IMR-90 (cell line): ENCODE results near the gene DHX34. TPM values are rescaled to one million over a fixed set of nuclear protein-coding genes. Genes with fewer than 3 reads are reported as not detected.

Source experiments
- ATAC-seq: fragments of 200-7000 bp; cut with Tn5 transposase; 2 replicates; pipeline ENCODE4 v1.9.1; 2020; ENCODE audit warnings: low read depth, mild to moderate bottlenecking, moderate library complexity
- BruUV-seq: library from RNA; stranded (reverse); fragments of 400-500 nt; replicated peaks from 2 replicates; lab custom pipeline; 2021; lab: Mats Ljungman, UMichigan
- CTCF ChIA-PET: fragments of 300-600 bp; formaldehyde crosslinking; extraction: SDS; loops from one replicate; lab custom pipeline; 2021; ENCODE audit warnings: antibody characterized with exemption; lab: Yijun Ruan, JAX
- POLR2A ChIA-PET: fragments of 300-600 bp; sonication (Branson Sonifier 250); formaldehyde crosslinking; loops from one replicate; lab custom pipeline; 2022; ENCODE audit warnings: antibody characterized with exemption; ENCODE audit not compliant: unreplicated experiment; lab: Charles Lee
- DNase-seq: peaks from one replicate; pipeline ENCODE4 v3.0.0; 2013
- H2AFZ ChIP-seq: replicated peaks from 2 replicates; pipeline ENCODE3; 2013; ENCODE audit warnings: low read length, mild to moderate bottlenecking; ENCODE audit not compliant: poor library complexity
- H2AK5ac ChIP-seq: 2 replicates; pipeline ENCODE4 v1.6.1; 2013; ENCODE audit warnings: low read depth, low read length, inconsistent platforms
- H2AK9ac ChIP-seq: replicated peaks from 2 replicates; pipeline ENCODE3; 2013; ENCODE audit warnings: mild to moderate bottlenecking, low read depth, low read length, moderate library complexity; ENCODE audit not compliant: poor library complexity
- H2BK120ac ChIP-seq: 2 replicates; pipeline ENCODE4 v1.6.1; 2013; ENCODE audit warnings: low read depth, low read length, inconsistent platforms
- H2BK15ac ChIP-seq: 3 replicates; pipeline ENCODE4 v1.6.1; 2013; ENCODE audit warnings: low read depth, low read length, inconsistent platforms
- H2BK20ac ChIP-seq: 2 replicates; pipeline ENCODE4 v1.6.1; 2013; ENCODE audit warnings: low read depth, mild to moderate bottlenecking, inconsistent platforms, low read length, moderate library complexity
- H2BK5ac ChIP-seq: 2 replicates; pipeline ENCODE4 v1.6.1; 2013; ENCODE audit warnings: mild to moderate bottlenecking, low read depth, low read length, inconsistent platforms; ENCODE audit not compliant: poor library complexity, severe bottlenecking
- H3K14ac ChIP-seq: replicated peaks from 2 replicates; pipeline ENCODE4 v1.6.1; 2013; ENCODE audit warnings: low read depth, low read length, inconsistent platforms
- H3K18ac ChIP-seq: 2 replicates; pipeline ENCODE4 v1.6.1; 2013; ENCODE audit warnings: low read depth, low read length, control low read depth
- H3K23ac ChIP-seq: 2 replicates; pipeline ENCODE4 v1.6.1; 2013; ENCODE audit warnings: low read depth, low read length, inconsistent platforms
- H3K27ac ChIP-seq: 2 replicates; pipeline ENCODE4 v1.5.1; 2013; ENCODE audit warnings: mild to moderate bottlenecking, control low read depth, low read length; ENCODE audit not compliant: insufficient read depth
- H3K27me3 ChIP-seq: 2 replicates; pipeline ENCODE4 v1.6.1; 2013; ENCODE audit warnings: low read length; ENCODE audit not compliant: control insufficient read depth, insufficient read depth
- H3K36me3 ChIP-seq: 2 replicates; pipeline ENCODE4 v1.6.1; 2013; ENCODE audit warnings: low read length, mixed read lengths; ENCODE audit not compliant: control insufficient read depth, insufficient read depth
- H3K4ac ChIP-seq: 2 replicates; pipeline ENCODE4 v1.6.1; 2013; ENCODE audit warnings: low read depth, low read length, inconsistent platforms
- H3K4me1 ChIP-seq: 2 replicates; pipeline ENCODE4 v1.6.1; 2013; ENCODE audit warnings: low read length, mixed read lengths; ENCODE audit not compliant: control insufficient read depth, insufficient read depth
- H3K4me2 ChIP-seq: 2 replicates; pipeline ENCODE4 v1.6.1; 2013; ENCODE audit warnings: low read depth, mild to moderate bottlenecking, control low read depth, low read length, moderate library complexity
- H3K4me3 ChIP-seq: 2 replicates; pipeline ENCODE4 v1.5.1; 2013; ENCODE audit warnings: low read depth, mild to moderate bottlenecking, control low read depth, low read length, moderate library complexity; ENCODE audit not compliant: insufficient read depth
- H3K56ac ChIP-seq: 2 replicates; pipeline ENCODE4 v1.6.1; 2013; ENCODE audit warnings: low read length, inconsistent platforms; ENCODE audit not compliant: insufficient read depth; ENCODE audit errors: extremely low read depth
- H3K79me1 ChIP-seq, 2 experiments: 2 replicates each; pipeline ENCODE4 v1.6.1; 2013; ENCODE audit warnings: low read length in 2 of 2, inconsistent platforms in 1 of 2, low read depth in 1 of 2
- H3K9ac ChIP-seq: 2 replicates; pipeline ENCODE4 v1.6.1; 2013; ENCODE audit warnings: low read depth, low read length, control low read depth
- H3K9me1 ChIP-seq: 2 replicates; pipeline ENCODE4 v1.6.1; 2013; ENCODE audit warnings: low read length, inconsistent platforms; ENCODE audit not compliant: insufficient read depth
- H3K9me3 ChIP-seq: 2 replicates; pipeline ENCODE4 v1.6.1; 2013; ENCODE audit warnings: low read length; ENCODE audit not compliant: control insufficient read depth, insufficient read depth
- H4K20me1 ChIP-seq: 2 replicates; pipeline ENCODE4 v1.6.1; 2013; ENCODE audit warnings: low read length, inconsistent platforms; ENCODE audit not compliant: insufficient read depth
- H4K5ac ChIP-seq: 2 replicates; pipeline ENCODE4 v1.6.1; 2013; ENCODE audit warnings: mild to moderate bottlenecking, low read depth, low read length, control low read depth
- H4K8ac ChIP-seq, 2 experiments: 2 replicates each; pipeline ENCODE4 v1.6.1; 2013; ENCODE audit warnings: low read depth in 2 of 2, low read length in 2 of 2, control low read depth in 1 of 2, inconsistent platforms in 1 of 2
- H4K91ac ChIP-seq: 2 replicates; pipeline ENCODE4 v1.6.1; 2013; ENCODE audit warnings: low read depth, low read length, inconsistent platforms; ENCODE audit not compliant: insufficient read depth
- CEBPB ChIP-seq: IDR thresholded peaks from 2 replicates; pipeline ENCODE4 v1.6.1; 2012; ENCODE audit warnings: low read depth, low read length, improper control_type of control experiment
- FOS ChIP-seq: fragments of 150-350 bp; IDR thresholded peaks from 2 replicates; pipeline ENCODE4 v1.6.1; 2016; ENCODE audit warnings: low read depth, low read length
- MAZ ChIP-seq: IDR thresholded peaks from 2 replicates; pipeline ENCODE4 v1.6.1; 2012; ENCODE audit warnings: low read depth, mild to moderate bottlenecking, low read length, improper control_type of control experiment, moderate library complexity, borderline replicate concordance
- POLR2A ChIP-seq: IDR thresholded peaks from 2 replicates; pipeline ENCODE4 v1.6.1; 2012; ENCODE audit warnings: mild to moderate bottlenecking, low read depth, low read length
- RAD21 ChIP-seq: IDR thresholded peaks from 2 replicates; pipeline ENCODE4 v1.6.1; 2012; ENCODE audit warnings: low read length, improper control_type of control experiment
- RCOR1 ChIP-seq: IDR thresholded peaks from 2 replicates; pipeline ENCODE4 v1.6.1; 2012; ENCODE audit warnings: mild to moderate bottlenecking, low read length, improper control_type of control experiment; ENCODE audit not compliant: insufficient replicate concordance
- SMC3 ChIP-seq: fragments of 150-350 bp; IDR thresholded peaks from 2 replicates; pipeline ENCODE4 v1.6.1; 2016; ENCODE audit warnings: low read depth, mild to moderate bottlenecking, antibody characterized with exemption, low read length, moderate library complexity
- WGBS, 2 experiments: methylation state at CpG; one replicate each; pipeline versions ENCODE4 v1.1.5 to v1.1.7; 2013; ENCODE audit warnings: missing lambda C conversion rate in 2 of 2; ENCODE audit not compliant: insufficient read length in 1 of 2; ENCODE audit errors: extremely low coverage in 2 of 2; 5-methylcytosine and 5-hydroxymethylcytosine counted together
- dilution Hi-C: fragments of 300-500 bp; cut with HindIII; formaldehyde crosslinking; loops from one replicate; pipeline ENCODE4 v1.14.3; 2018; ENCODE audit warnings: low sequenced_read_pairs; ENCODE audit not compliant: unreplicated experiment
- in situ Hi-C: fragments of 300-500 bp; cut with MboI; formaldehyde crosslinking; loops from 3 replicates; pipeline ENCODE4 v1.14.3; 2019; ENCODE audit warnings: low sequenced_read_pairs, inconsistent platforms, mixed read lengths
- intact Hi-C: fragments of 100-400 bp; cut with micrococcal nuclease; formaldehyde crosslinking; loops from 2 replicates; pipeline ENCODE4 v1.10.0; 2022
- polyA plus RNA-seq, 3 experiments: library from polyadenylated mRNA; depleted of rRNA; stranded (reverse); fragments of >200 nt; gene quantifications; 2 replicates each; pipeline ENCODE4 v1.2.3, GENCODE V29; 2012; ENCODE audit warnings: low replicate concordance in 1 of 3
- total RNA-seq: library from RNA; depleted of rRNA; stranded (reverse); fragments of >200 nt; gene quantifications from 2 replicates; pipeline ENCODE4 v1.2.3, GENCODE V29; 2012
- TF ChIP-seq, protein P1 (sequence below): conservative IDR thresholded peaks from 2 replicates; pipeline ENCODE4 v1.5.1; 2012; ENCODE audit warnings: mild to moderate bottlenecking, low read depth, low read length, improper control_type of control experiment
- TF ChIP-seq, protein P2 (sequence below): fragments of 150-350 bp; IDR thresholded peaks from 2 replicates; pipeline ENCODE4 v1.6.1; 2016; ENCODE audit warnings: low read depth, mild to moderate bottlenecking, low read length, moderate library complexity, borderline replicate concordance

The DHX34 gene
- total and polyA plus RNA-seq, 2 of the 4 experiments (the other 2 are of a cell fraction) = 4.5 to 13.7 TPM

DNA sequence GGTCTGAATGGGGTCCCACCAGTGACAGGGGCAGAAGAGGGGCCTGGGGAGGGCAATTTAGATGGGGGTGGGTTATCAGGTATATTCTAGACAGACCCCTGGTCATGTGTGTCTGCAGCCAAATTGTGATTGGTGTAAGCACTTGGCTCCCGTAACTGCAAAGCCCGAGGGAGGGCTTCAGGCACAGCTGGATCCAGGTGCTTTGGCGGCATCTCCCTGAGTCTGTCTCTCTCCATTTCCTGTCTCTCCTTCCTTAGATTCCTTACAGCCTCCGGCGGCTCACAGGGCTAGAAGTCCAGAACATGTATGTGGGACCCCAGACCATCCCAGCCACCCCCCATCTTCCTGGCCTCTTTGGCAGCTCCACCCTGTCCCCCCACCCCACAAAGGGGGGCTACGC is 31.4 kb downstream of the DHX34 start:
- intact Hi-C loops (no loop called here), dilution Hi-C loops (no loop called here), in situ Hi-C loops (no loop called here)
- Histone ChIP-seq H3K9me1 (no peaks in the 10 kb centered on the region), H3K23ac (no peak overlapping the region), H2AK5ac (no peak overlapping the region), H3K18ac (no peak overlapping the region), H3K9me3 (no peaks in the 10 kb centered on the region), H4K5ac (no peak overlapping the region), H4K91ac (no peak overlapping the region), H3K4me3 (no peak overlapping the region), H3K27ac (no peak overlapping the region), H4K8ac (no peak overlapping the region), H2AK9ac (no peak overlapping the region), H3K9ac (no peak overlapping the region), H2BK20ac (no peak overlapping the region), H3K56ac (no peak overlapping the region), H3K4me1 (no peaks in the 10 kb centered on the region), H2BK5ac (no peak overlapping the region), H3K36me3 (peaks cover 58% of the 10 kb centered on the region), H2AFZ (no peak overlapping the region), H3K4me2 (no peak overlapping the region), H3K27me3 (no peaks in the 10 kb centered on the region), H3K4ac (no peak overlapping the region), H4K20me1 (0 out of 2 replicates have a peak, but pooled peaks cover 7% of the 10 kb centered on the region), H2BK120ac (no peak overlapping the region), H3K14ac (no peak overlapping the region), H2BK15ac (no peak overlapping the region), H3K79me1 (no peaks in the 10 kb centered on the region)
- TF ChIP-seq RCOR1 (no peak), FOS (no peak), POLR2A (no peak), MAZ (no peak), SMC3 (no peak), RAD21 (no peak), CEBPB (no peak)
- TF ChIP-seq, protein P1, sequence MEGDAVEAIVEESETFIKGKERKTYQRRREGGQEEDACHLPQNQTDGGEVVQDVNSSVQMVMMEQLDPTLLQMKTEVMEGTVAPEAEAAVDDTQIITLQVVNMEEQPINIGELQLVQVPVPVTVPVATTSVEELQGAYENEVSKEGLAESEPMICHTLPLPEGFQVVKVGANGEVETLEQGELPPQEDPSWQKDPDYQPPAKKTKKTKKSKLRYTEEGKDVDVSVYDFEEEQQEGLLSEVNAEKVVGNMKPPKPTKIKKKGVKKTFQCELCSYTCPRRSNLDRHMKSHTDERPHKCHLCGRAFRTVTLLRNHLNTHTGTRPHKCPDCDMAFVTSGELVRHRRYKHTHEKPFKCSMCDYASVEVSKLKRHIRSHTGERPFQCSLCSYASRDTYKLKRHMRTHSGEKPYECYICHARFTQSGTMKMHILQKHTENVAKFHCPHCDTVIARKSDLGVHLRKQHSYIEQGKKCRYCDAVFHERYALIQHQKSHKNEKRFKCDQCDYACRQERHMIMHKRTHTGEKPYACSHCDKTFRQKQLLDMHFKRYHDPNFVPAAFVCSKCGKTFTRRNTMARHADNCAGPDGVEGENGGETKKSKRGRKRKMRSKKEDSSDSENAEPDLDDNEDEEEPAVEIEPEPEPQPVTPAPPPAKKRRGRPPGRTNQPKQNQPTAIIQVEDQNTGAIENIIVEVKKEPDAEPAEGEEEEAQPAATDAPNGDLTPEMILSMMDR = no peak
- TF ChIP-seq, protein P2, sequence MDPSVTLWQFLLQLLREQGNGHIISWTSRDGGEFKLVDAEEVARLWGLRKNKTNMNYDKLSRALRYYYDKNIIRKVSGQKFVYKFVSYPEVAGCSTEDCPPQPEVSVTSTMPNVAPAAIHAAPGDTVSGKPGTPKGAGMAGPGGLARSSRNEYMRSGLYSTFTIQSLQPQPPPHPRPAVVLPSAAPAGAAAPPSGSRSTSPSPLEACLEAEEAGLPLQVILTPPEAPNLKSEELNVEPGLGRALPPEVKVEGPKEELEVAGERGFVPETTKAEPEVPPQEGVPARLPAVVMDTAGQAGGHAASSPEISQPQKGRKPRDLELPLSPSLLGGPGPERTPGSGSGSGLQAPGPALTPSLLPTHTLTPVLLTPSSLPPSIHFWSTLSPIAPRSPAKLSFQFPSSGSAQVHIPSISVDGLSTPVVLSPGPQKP = no peak
- no TSS peak for BruUV-seq
- POLR2A ChIA-PET = no interaction called here
- 93% methylated on average over 3 of the region's 6 CpGs; no CpG with 5 or more reads in 1 of the 2 experiments for WGBS, 2 experiments
- ATAC-seq = no peak
- no peak for DNase-seq
- CTCF ChIA-PET = no interaction called here
